Measurements from ENCODE around the gene DRAP1.

GRCh38 chr11:65947603-65948125, 28.4 kb downstream of the DRAP1 start:
- TF ChIP-seq ZNF274 (IDR thresholded peaks at IDR 0.05; ENCODE audit: low read depth, low read length) (no peak), YY1 (IDR thresholded peaks at IDR 0.05; ENCODE audit: insufficient read depth, insufficient read length) (no peak), SUZ12 (IDR thresholded peaks at IDR 0.05; ENCODE audit: extremely low read depth, insufficient read depth, insufficient read length) (no peak)
